Stimulated activated CD8-positive, alpha-beta memory T cell treated with anti-CD3 and anti-CD28 coated beads, Interleukin-12 subunit alpha, Interleukin-12 subunit beta, amount 100 ng/mL, for 24 hours (primary cell): Measurements from ENCODE around the gene DNAJC25.
"Not testable (repeated sequence)": the region's sequence is repeated elsewhere in the genome, so short reads cannot be mapped to it uniquely, and the experiment has no call there.

ENCODE experiments used
- DNase-seq: peaks from one replicate; pipeline ENCODE4 v3.0.0-alpha.2; 2020; ENCODE audit errors: extremely low read depth

DNAJC25 gene

GRCh38 chr9:111631214-111631971, at the start of gene DNAJC25:
Gene DNAJC25 (plus strand): TSS chr9:111631334. CDS start chr9:111631408, 74 bp downstream.
- DNase-seq = peak; percentile 84

DNA sequence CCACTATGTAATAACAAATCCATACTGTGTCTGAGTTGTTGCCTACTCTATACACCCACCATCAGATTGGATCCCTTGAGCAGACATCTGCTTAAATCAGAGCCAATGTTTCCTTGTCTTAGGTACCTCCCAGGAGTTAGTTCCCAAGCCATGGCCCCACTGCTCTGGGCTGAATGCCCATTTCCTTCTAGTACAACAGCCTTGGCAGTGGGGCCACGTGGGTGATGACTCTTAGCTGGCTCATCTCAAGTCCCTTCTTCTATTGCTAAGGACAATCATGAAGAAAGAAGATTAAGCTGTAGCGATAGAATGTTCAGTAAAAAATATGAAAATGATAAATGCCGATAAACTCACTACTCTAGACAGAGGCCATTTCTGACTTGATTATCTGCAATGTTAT, 48.2 kb upstream of the DNAJC25 start:
- no peak for DNase-seq

DNA sequence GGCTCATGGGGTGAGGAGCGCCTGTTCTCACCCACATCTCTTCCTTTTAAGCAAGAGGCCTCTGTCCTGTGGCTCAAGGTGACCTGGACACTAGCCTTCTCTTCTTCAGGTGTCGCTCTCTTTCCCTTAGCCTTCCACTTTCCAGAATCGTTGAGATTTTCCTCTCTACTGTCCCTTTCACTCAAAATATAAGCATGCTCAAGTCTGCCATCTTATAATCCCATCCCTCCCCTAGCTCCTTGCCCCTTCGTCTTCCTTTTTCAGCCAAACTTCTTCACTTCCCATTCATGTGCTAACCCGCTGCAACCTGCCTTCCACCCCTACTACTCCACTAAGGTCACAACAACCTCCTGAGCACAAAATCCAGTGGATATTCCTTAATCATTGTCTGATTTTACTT, 44.8 kb upstream of the DNAJC25 start:
- DNase-seq = no peak

- DNase-seq = no peak
Observed at GRCh38 chr9:111588846-111589245, 42.3 kb upstream of the DNAJC25 start.

DNA sequence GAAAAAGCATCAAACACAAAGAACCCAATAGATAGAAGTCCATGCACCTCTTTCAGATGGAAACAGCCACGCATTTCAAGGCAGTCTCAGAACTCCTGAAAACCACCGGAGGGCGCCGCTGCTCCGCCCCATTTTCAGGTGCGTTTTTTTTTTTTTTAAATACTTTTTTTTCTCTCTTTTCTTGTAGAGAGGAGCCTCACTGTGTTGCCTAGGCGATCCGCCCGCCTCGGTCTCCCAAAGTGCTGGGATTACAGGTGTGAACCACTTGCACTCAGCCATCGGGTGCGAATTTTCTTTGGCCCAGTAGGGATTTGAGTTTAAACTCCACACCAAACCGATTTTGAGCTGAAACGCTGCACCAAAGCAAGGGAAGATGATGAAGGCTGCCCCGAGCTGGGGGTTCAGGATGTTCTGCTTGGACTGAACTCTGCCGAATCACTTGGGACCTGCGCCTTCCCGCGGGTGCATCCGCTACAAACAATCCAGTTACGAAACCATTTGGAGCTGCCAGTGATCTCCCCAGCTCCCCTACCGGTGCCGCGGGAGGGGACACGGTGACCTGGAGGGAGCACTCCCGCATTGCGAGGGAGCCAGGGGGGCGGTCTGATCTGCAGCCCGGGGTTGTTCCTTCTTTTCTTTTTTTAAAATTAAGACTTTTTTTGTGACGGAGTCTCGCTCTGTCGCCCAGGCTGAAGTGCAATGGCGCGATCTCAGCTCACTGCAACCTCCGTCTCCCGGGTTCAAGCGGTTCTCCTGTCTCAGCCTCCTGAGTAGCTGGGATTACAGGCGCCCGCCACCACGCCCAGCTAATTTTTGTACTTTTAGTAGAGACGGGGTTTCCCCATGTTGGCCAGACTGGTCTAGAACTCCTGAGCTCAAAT, 33.0 kb upstream of the DNAJC25 start:
- DNase-seq = no peak

GRCh38 chr9:111598733-111599091, 32.4 kb upstream of the DNAJC25 start:
- DNase-seq = no peak

GRCh38 chr9:111599092-111599954, 31.8 kb upstream of the DNAJC25 start, which contains the start of gene PTGR1:
Gene PTGR1 (minus strand): TSS chr9:111599647. CDS start chr9:111597422, 2,225 bp downstream.
- DNase-seq = no peak

GRCh38 chr9:111599955-111600343, 31.2 kb upstream of the DNAJC25 start:
- no peak for DNase-seq

DNA sequence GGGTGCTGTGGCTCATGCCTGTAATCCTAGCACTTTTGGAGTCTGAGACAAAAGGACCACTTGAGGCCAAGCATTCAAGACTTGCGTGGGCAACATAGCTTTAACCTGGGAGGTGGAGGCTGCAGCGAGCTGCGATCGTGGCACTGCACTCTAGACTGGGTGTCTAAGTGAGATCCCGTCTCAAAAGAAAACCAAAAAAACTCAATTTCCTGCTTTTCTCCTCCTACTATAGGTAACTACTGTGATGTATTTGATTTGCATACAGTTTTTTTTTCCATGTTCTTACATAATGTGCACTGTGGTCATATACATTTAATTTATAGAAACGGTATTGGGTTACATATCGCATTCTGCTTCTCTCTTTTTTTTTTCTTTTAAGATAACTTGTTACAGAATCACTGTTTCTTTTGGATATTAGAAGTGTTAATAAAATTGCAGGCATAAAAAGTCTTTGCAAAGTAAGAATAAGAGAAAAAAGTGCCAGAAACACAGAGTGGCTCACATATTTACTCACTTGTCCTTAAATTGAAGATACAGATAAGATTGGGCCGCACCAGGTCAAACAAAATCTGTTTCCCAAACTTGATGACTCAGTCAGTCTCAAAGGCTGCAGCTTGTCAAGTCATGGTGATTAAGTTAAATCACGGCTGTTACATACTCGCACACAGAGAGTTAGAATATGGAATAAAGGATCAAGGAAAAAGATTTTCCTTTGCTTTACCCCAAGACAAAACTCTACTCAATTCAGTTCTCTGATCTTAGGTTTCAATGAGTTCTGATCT, 29.7 kb upstream of the DNAJC25 start:
- no peak for DNase-seq

DNA sequence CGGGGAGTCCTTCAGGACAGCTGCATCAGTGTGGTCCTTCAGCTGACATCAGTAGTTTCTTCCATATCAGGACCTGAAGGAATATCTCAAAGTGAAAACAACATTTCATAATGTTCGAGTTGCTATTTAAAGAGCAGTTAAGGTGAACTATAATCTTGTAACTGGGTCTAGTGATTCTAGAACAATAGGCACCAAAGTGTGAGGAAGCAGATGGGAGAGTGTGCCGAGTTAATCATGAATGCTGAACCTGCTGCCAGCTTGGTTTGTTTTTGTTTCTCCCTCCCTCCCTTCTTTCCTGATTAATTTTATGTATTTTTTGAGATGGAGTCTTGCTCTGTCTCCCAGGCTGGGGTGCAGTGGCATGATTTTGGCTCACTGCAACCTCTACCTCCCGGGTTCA, 28.1 kb upstream of the DNAJC25 start:
- no peak for DNase-seq

GRCh38 chr9:111604054-111604615, 27.0 kb upstream of the DNAJC25 start:
- no peak for DNase-seq

DNA sequence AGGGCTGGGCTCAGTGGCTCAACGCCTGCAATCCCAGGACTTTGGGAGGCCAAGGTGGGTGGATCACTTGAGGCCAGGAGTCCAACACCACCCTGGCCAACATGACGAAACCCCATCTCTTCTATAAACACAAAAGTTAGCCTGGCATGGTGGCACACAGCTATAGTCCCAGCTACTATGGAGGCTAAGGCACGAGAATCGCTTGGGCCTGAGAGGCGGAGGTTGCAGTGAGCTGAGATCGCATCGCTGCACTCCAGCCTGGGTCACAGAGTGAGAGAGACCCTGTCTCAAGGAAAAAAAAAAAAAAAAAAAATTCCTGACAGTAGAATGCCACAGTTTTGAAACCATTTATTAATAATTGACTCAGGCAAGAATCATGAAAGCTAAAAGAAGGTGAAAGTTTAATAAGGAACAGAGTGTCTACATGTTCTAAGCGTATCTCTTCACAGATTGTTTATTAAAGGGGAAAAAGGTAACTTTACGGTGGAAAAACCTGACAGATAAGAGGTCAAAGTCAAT, 26.0 kb upstream of the DNAJC25 start:
- no peak for DNase-seq

DNA sequence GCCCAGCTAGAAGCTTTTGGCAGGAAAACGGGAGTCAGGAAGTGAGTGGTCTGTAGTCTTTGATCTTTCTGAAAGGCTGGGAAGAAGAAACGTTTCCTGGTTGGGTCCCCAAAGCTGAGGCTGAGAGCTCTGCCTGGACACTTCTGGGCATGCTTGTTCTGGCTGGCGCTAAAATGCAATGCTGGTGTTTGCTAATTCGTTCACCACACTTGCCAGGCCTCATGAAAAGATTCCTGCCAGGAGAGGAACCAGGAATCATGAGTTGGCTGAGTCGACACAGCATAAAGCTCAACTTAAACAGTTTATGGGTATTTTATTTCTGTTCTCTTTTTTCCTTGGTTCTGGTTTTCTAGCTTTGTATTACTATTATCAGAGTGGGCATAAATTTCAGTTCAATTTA, 21.0 kb upstream of the DNAJC25 start:
- no peak for DNase-seq

GRCh38 chr9:111610845-111611244, 20.3 kb upstream of the DNAJC25 start:
- DNase-seq = no peak

DNA sequence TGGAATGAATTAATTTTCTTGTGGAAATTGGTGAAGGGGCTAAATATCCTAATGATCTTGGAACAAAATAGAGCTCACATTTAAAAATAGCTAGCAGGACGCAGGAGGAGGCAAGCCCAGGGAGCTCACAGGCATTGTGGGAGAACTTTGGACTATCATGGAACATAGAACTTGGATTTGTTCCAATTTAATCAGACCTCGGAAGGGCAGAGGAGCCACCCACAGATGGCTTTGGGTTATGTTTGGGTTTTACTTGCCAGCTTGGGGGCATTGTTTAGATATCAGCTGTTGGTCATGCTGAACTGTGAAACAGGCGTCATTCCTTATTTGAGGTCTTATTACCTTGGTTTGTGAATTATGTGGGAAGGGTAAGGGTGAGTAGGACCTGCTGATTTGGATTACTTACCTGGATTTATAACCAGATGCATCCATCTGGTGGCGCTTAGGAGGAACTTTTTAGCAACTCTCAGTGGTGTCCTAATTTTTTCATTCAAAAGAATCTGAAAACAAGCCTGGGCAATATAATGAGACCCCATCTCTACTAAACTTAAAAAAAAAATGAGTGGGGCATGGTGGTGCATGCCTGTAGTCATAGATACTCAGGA, 17.6 kb upstream of the DNAJC25 start:
- DNase-seq = no peak

DNA sequence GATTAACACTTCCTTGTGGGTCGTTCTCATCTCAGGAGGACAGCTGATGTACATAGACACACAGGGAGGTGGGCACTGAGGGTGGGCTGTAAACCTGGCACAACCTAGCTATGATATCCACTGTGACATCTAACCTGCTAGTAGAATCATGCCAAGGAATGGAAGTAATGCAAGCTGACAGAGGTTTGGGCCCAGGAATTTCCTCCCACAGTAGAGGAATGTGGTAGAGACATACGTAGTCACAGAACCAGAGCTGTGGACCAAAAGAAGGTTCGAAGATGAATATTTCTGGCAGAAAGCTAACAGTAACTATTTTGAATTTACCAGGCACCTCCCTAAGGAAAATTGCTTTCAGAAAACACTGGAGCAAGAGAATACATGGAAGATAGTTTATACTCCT, 15.2 kb upstream of the DNAJC25 start:
- DNase-seq = no peak

DNA sequence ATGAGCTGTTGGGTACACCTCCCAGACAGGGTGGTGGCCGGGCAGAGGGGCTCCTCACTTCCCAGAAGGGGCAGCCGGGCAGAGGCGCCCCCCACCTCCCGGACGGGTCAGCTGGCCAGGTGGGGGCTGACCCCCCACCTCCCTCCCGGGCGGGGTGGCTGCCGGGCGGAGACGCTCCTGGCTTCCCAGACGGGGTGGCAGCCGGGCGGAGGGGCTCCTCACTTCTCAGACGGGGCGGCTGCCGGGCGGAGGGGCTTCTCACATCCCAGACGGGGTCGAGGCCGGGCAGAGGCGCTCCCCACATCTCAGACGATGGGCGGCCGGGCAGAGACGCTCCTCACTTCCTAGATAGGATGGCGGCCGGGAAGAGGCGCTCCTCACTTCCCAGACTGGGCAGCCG, 13.8 kb upstream of the DNAJC25 start:
- DNase-seq = not testable (repeated sequence)

DNA sequence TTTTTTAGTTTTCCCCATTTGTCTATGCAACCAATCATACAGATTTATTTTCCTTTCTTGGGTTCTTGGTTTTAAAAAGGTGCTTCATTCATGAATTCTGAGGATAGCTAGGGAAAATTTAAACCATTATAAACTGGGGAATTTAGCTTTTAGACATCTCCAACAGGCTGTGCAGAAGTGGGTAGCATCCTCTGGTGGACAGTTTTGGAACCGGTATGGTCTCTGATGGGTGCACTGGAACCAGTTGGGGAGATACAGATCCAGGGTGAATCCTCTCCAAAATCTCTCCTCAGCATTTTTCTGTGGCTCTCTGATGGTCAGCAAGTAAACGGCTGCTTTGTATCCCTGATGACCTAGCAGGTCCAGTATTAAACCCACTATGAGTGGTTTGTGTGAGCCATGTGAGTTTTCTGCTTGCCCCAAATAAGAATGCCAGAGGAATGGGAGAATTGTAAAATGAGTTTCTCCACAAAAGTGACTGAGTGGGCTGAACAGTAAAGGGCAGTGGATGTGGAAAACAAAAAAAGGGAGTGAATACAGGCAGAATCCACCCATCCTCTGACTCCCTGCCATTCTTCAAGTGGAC, 9.1 kb upstream of the DNAJC25 start:
- no peak for DNase-seq

DNA sequence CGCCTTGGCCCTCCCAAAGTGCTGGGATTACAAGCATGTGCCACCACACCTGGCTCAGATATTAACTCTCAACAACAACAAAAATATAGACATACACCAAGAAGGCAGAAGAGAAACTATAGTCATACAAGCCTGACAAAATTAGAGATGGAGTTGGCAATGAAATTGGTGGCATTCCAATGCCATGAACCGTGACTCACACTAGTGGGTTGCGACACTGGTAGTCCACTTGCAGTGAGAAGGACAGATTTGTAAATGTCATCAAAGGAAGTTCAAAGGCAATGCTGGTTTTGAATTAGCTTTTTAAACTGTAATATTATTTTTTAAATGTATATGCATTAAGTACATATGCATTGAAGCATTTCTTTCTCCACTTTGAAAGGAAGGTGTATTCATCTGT, 8.5 kb upstream of the DNAJC25 start:
- no peak for DNase-seq
